OCI-LY7 (cell line): ENCODE results near the gene WWOX. TPM values are rescaled to one million over a fixed set of nuclear protein-coding genes. Genes with fewer than 3 reads are reported as not detected.

Source experiments
- BruUV-seq: library from RNA; stranded (reverse); fragments of 400-500 nt; replicated peaks from 2 replicates; lab custom pipeline; 2021; lab: Mats Ljungman, UMichigan
- CTCF ChIA-PET: fragments of 300-600 bp; sonication (Branson Sonifier 250); formaldehyde crosslinking; loops from one replicate; lab custom pipeline; 2022; ENCODE audit warnings: antibody characterized with exemption; ENCODE audit not compliant: unreplicated experiment; lab: Charles Lee
- POLR2A ChIA-PET: fragments of 300-600 bp; sonication (Branson Sonifier 250); formaldehyde crosslinking; loops from one replicate; lab custom pipeline; 2022; ENCODE audit warnings: antibody characterized with exemption; lab: Charles Lee
- DNase-seq: peaks from one replicate; pipeline ENCODE4 v3.0.0-alpha.2; 2015; ENCODE audit warnings: low spot score
- H2AFZ ChIP-seq: fragments of 200-600 bp; sonication (generic), shearing (Covaris generic); 2 replicates; pipeline ENCODE4 v1.6.1; 2014; ENCODE audit warnings: mild to moderate bottlenecking, antibody characterized with exemption, low read length, moderate library complexity
- H3K27ac ChIP-seq: fragments of 200-600 bp; sonication (generic); 2 replicates; pipeline ENCODE4 v1.5.1; 2014; ENCODE audit warnings: mixed run types, low read depth, mild to moderate bottlenecking, moderate library complexity, low read length, inconsistent platforms; ENCODE audit not compliant: poor library complexity, severe bottlenecking
- H3K36me3 ChIP-seq: fragments of 200-600 bp; sonication (generic); 2 replicates; pipeline ENCODE4 v1.6.1; 2014; ENCODE audit warnings: mild to moderate bottlenecking, antibody characterized with exemption, low read length, moderate library complexity, mixed read lengths; ENCODE audit not compliant: insufficient read depth
- H3K4me1 ChIP-seq: fragments of 200-600 bp; sonication (generic); 2 replicates; pipeline ENCODE4 v1.5.1; 2014; ENCODE audit warnings: mild to moderate bottlenecking, low read length; ENCODE audit not compliant: insufficient read depth, poor library complexity, severe bottlenecking
- H3K4me2 ChIP-seq: fragments of 200-600 bp; sonication (generic); 2 replicates; pipeline ENCODE4 v1.6.1; 2014; ENCODE audit warnings: mild to moderate bottlenecking, low read length
- H3K4me3 ChIP-seq: fragments of 200-600 bp; sonication (generic); 2 replicates; pipeline ENCODE4 v1.5.1; 2014; ENCODE audit warnings: mild to moderate bottlenecking, low read depth, low read length; ENCODE audit not compliant: poor library complexity, severe bottlenecking
- H3K79me2 ChIP-seq: fragments of 200-600 bp; sonication (generic); 2 replicates; pipeline ENCODE4 v1.6.1; 2016; ENCODE audit warnings: low read depth, mild to moderate bottlenecking, low read length, moderate library complexity, mixed read lengths; ENCODE audit not compliant: insufficient read depth
- H3K9me2 ChIP-seq: fragments of 200-600 bp; sonication (generic); 2 replicates; pipeline ENCODE4 v1.6.1; 2016; ENCODE audit warnings: mild to moderate bottlenecking, low read length, mixed read lengths; ENCODE audit not compliant: insufficient read depth
- H3K9me3 ChIP-seq: fragments of 200-600 bp; sonication (generic); 2 replicates; pipeline ENCODE4 v1.6.1; 2014; ENCODE audit warnings: mild to moderate bottlenecking, mixed run types, low read length, mixed read lengths
- H4K20me1 ChIP-seq: fragments of 200-600 bp; sonication (generic); 2 replicates; pipeline ENCODE4 v1.6.1; 2014; ENCODE audit warnings: mild to moderate bottlenecking, antibody characterized with exemption, low read length, moderate library complexity, mixed read lengths; ENCODE audit not compliant: insufficient read depth
- EZH2phosphoT487 ChIP-seq: fragments of 200-600 bp; sonication (generic); IDR thresholded peaks from 2 replicates; pipeline ENCODE4 v1.6.1; 2018; ENCODE audit warnings: low read depth, borderline replicate concordance, mild to moderate bottlenecking, mixed run types, antibody characterized with exemption, low read length, moderate library complexity, mixed read lengths
- intact Hi-C: fragments of 100-400 bp; cut with micrococcal nuclease; formaldehyde crosslinking; loops from one replicate; pipeline ENCODE4 v1.10.0; 2022; ENCODE audit not compliant: unreplicated experiment
- total RNA-seq, 2 experiments: library from RNA; depleted of rRNA in 1 of 2; stranded (reverse); fragments of >200 nt in 1 of 2; shearing (Covaris generic) in 1 of 2; gene quantifications; 2 replicates each; pipeline ENCODE4 v1.2.3, GENCODE V29; 2014 to 2022
- TF ChIP-seq, protein P1 (sequence below): fragments of 200-600 bp; sonication (generic); conservative IDR thresholded peaks from 2 replicates; pipeline ENCODE4 v1.5.1; 2014; ENCODE audit warnings: mild to moderate bottlenecking, antibody characterized with exemption, low read length, moderate library complexity, mixed read lengths

The WWOX gene
- total RNA-seq, 2 experiments from 2014 or later, result 40.2 to 47.6 TPM

DNA sequence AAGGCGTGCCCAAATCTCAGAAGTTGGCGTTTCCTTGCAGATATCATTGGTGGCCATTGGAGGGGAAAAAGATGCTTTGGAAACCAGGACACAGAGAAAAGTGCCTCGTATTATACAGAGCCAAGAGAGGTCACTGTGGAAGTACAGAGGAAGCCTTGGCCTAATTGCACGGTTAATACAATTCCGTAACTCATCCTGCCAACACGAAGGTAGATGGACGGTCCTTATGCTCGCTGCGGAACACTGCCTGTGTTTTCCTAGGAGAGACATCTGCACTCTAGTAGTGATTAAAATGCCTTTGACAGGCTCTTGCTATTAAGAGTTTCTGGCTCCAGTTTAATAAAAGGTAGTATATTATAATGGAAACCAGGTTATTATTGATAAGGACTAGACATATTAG, 536.4 kb downstream of the WWOX start:
- no TSS peak for BruUV-seq
- H3K36me3 ChIP-seq, result no peaks in the 10 kb centered on the region
- H3K9me2 ChIP-seq, result no peaks in the 10 kb centered on the region
- no peak overlapping the region for H3K4me2 ChIP-seq
- H3K4me3 ChIP-seq, result no peak overlapping the region
- no peak for DNase-seq
- ChIA-PET POLR2A (interaction anchor here (0.6 kb wide), 1 partner anchor 440 kb away, joined by 3 read pairs; no protein-coding TSS in a partner anchor), CTCF (no interaction called here)
- H2AFZ ChIP-seq, result no peak overlapping the region
- H3K79me2 ChIP-seq, result no peaks in the 10 kb centered on the region
- no peaks in the 10 kb centered on the region for H4K20me1 ChIP-seq
- no peak for TF ChIP-seq EZH2phosphoT487
- TF ChIP-seq, protein P1, sequence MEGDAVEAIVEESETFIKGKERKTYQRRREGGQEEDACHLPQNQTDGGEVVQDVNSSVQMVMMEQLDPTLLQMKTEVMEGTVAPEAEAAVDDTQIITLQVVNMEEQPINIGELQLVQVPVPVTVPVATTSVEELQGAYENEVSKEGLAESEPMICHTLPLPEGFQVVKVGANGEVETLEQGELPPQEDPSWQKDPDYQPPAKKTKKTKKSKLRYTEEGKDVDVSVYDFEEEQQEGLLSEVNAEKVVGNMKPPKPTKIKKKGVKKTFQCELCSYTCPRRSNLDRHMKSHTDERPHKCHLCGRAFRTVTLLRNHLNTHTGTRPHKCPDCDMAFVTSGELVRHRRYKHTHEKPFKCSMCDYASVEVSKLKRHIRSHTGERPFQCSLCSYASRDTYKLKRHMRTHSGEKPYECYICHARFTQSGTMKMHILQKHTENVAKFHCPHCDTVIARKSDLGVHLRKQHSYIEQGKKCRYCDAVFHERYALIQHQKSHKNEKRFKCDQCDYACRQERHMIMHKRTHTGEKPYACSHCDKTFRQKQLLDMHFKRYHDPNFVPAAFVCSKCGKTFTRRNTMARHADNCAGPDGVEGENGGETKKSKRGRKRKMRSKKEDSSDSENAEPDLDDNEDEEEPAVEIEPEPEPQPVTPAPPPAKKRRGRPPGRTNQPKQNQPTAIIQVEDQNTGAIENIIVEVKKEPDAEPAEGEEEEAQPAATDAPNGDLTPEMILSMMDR, result no peak
- peaks cover 4% of the 10 kb centered on the region; the same call in 1 of the 2 replicates for H3K9me3 ChIP-seq
- H3K4me1 ChIP-seq, result no peaks in the 10 kb centered on the region
- H3K27ac ChIP-seq, result no peak overlapping the region
- intact Hi-C loops, result no loop called here

DNA sequence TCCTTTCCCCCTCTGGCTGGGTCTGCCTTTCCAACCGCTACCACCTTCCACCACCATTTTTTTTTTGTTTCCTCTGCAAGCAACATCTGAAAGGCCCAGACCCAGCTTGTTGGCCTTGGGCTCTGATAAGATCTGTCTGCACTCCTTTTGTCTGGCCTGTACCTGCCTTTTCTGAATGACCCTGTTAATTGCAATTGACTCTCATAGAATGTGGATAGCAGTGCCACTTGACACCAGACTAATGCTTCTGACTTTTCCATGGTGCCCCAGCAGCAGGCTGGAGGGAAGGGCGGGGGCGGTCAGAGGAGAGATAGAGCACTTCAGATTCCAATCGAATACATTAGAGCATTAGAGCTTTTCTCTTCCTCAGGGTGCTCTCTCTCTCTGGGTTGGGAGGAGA, 538.9 kb downstream of the WWOX start:
- BruUV-seq, result no TSS peak
- TF ChIP-seq, protein P1, result no peak
- no peak for TF ChIP-seq EZH2phosphoT487
- intact Hi-C loops, result no loop called here

DNA sequence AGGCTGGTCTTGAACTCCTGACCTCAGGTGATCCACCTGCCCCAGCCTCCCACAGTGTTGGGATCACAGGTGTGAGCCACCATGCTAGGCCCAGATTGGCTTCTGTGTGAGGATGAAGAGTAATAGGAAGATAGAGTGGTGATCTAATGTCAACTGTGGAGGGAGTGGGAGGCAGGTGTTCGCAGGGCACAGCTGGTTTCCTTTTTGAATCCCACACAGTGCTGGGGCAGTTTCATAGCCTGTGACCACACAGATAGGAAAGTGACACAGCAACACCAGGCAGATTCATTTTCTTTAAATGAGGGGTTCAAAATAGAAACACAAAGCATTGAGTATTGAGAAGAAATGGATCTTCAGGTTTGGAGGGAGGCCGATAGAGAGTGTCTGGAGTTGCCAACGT, 540.3 kb downstream of the WWOX start:
- intact Hi-C loops, result no loop called here
- no peak overlapping the region for H3K27ac ChIP-seq
- TF ChIP-seq, protein P1, result no peak
- TF ChIP-seq EZH2phosphoT487, result no peak
- no TSS peak for BruUV-seq
- DNase-seq, result no peak
- H3K4me1 ChIP-seq, result no peaks in the 10 kb centered on the region
- CTCF ChIA-PET, result no interaction called here
- H4K20me1 ChIP-seq, result no peaks in the 10 kb centered on the region
- no peak overlapping the region for H3K4me2 ChIP-seq
- H3K79me2 ChIP-seq, result no peaks in the 10 kb centered on the region
- H3K9me2 ChIP-seq, result no peaks in the 10 kb centered on the region
- H3K9me3 ChIP-seq, result no peaks in the 10 kb centered on the region
- POLR2A ChIA-PET, result no interaction called here
- H2AFZ ChIP-seq, result no peak overlapping the region
- no peak overlapping the region for H3K4me3 ChIP-seq
- H3K36me3 ChIP-seq, result no peaks in the 10 kb centered on the region

More for the DNA sequence above, 538.9 kb downstream of the WWOX start:
- no peaks in the 10 kb centered on the region for H3K36me3 ChIP-seq
- no peak overlapping the region for H3K27ac ChIP-seq
- H3K9me2 ChIP-seq, result no peaks in the 10 kb centered on the region
- no peaks in the 10 kb centered on the region for H3K79me2 ChIP-seq
- CTCF ChIA-PET, result no interaction called here
- H3K4me2 ChIP-seq, result no peak overlapping the region
- no peak overlapping the region for H3K4me3 ChIP-seq
- POLR2A ChIA-PET, result no interaction called here
- H4K20me1 ChIP-seq, result no peaks in the 10 kb centered on the region
- H3K9me3 ChIP-seq, result no peaks in the 10 kb centered on the region
- H2AFZ ChIP-seq, result no peak overlapping the region
- DNase-seq, result no peak
- H3K4me1 ChIP-seq, result no peaks in the 10 kb centered on the region
